AG09309 (cell line): ENCODE data around the gene ADGRG4.
A peak's percentile ranks its signal among the peaks of the same experiment; 100 is the strongest.

Source experiments
- DNase-seq: peaks from one replicate; pipeline ENCODE4 v3.0.0-alpha.2; 2010; ENCODE audit warnings: low read depth
- H3K4me3 ChIP-seq: 2 replicates; pipeline ENCODE4 v1.5.1; 2011; ENCODE audit warnings: mild to moderate bottlenecking, low read depth, low read length, moderate library complexity; ENCODE audit not compliant: control insufficient read depth
- TF ChIP-seq, protein P1 (sequence below): IDR thresholded peaks from 2 replicates; pipeline ENCODE4 v1.5.1; 2011; ENCODE audit warnings: mild to moderate bottlenecking, low read depth, low read length, inconsistent platforms; ENCODE audit not compliant: insufficient read depth, control insufficient read depth; ENCODE audit errors: missing control alignments

ADGRG4 gene

DNA sequence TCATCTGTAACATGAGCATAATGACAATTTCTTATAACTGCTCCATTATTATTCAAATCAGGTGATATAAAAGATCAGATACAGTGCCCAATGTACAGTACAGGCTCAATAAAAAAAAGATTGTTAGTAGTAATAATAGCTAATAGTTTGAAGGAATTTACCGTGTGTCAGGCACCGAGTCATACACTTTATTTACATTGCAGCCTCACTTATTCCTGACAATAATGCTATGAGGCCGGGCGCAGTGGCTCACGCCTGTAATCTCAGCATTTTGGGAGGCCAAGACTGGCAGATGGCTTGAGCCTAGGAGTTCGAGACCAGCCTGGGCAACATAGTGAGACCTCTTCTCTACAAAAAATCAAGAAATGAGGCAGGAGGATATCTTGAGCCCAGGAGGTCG lies 39.4 kb upstream of the ADGRG4 start:
- H3K4me3 ChIP-seq = no peak overlapping the region
- DNase-seq = no peak
- TF ChIP-seq, protein P1, sequence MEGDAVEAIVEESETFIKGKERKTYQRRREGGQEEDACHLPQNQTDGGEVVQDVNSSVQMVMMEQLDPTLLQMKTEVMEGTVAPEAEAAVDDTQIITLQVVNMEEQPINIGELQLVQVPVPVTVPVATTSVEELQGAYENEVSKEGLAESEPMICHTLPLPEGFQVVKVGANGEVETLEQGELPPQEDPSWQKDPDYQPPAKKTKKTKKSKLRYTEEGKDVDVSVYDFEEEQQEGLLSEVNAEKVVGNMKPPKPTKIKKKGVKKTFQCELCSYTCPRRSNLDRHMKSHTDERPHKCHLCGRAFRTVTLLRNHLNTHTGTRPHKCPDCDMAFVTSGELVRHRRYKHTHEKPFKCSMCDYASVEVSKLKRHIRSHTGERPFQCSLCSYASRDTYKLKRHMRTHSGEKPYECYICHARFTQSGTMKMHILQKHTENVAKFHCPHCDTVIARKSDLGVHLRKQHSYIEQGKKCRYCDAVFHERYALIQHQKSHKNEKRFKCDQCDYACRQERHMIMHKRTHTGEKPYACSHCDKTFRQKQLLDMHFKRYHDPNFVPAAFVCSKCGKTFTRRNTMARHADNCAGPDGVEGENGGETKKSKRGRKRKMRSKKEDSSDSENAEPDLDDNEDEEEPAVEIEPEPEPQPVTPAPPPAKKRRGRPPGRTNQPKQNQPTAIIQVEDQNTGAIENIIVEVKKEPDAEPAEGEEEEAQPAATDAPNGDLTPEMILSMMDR = no peak

DNA sequence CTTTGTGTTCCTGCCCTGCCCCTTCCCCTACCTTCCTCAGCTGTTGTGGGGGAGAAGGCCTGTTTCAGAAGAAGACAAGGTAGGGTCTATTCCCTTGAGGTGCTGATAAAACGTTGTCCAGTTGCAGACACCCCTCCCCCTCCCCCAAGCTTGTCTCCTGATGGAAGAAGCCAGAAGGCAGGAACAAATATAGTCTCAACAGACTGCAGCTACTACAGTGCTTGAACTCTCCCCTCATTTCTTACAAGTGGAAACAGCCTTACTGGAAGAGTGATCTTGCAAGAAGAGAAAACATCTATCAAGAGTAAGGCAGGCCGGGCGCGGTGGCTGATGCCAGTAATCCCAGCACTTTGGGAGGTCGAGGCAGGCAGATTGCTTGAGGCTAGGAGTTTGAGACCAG lies 38.5 kb upstream of the ADGRG4 start:
- TF ChIP-seq, protein P1 = no peak
- DNase-seq = no peak
- no peak overlapping the region for H3K4me3 ChIP-seq

DNA sequence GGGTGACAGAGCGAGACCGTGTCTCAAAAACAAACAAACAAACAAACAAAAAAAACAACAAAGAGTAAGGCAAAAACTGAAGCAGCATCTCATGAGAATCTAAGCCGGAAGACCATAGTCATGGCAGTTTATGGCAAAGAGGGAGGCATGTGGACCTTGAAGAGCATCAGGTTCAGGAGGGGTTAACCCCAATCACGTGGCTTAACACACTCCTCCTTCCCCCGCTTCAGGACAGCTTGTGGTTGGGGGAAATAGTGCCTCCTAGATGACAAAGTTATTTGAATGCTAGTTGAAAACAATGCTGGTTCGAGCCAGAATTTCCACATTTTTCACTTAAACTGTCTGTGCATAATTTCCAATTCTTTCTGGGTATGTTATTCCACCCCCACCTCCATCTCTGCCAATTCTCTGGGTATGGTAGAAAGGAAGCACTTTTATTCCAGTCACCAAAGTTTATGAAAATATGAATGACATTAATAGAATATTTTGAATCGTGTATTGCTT lies 37.9 kb upstream of the ADGRG4 start:
- H3K4me3 ChIP-seq = no peak overlapping the region
- no peak for DNase-seq
- TF ChIP-seq, protein P1 = no peak

DNA sequence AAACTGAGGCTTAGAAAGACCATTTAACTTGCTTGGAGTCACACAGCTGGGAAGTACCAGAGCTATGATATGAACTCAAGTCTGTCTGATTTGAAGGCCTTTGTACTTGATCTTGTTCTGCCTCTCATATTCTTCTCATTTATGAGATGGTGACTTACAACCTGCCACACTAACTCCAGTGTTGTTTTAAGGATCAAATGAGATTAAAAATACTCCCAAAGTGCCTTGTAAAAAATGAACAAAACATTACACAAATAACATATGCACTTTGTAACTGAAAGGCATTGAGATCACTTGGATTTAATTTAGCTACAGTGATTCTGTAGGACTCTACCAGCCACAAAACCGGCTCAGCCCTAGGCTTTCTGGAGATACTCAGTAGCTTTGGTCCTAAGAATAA lies 33.9 kb upstream of the ADGRG4 start:
- TF ChIP-seq, protein P1 = no peak
- no peak for DNase-seq

DNA sequence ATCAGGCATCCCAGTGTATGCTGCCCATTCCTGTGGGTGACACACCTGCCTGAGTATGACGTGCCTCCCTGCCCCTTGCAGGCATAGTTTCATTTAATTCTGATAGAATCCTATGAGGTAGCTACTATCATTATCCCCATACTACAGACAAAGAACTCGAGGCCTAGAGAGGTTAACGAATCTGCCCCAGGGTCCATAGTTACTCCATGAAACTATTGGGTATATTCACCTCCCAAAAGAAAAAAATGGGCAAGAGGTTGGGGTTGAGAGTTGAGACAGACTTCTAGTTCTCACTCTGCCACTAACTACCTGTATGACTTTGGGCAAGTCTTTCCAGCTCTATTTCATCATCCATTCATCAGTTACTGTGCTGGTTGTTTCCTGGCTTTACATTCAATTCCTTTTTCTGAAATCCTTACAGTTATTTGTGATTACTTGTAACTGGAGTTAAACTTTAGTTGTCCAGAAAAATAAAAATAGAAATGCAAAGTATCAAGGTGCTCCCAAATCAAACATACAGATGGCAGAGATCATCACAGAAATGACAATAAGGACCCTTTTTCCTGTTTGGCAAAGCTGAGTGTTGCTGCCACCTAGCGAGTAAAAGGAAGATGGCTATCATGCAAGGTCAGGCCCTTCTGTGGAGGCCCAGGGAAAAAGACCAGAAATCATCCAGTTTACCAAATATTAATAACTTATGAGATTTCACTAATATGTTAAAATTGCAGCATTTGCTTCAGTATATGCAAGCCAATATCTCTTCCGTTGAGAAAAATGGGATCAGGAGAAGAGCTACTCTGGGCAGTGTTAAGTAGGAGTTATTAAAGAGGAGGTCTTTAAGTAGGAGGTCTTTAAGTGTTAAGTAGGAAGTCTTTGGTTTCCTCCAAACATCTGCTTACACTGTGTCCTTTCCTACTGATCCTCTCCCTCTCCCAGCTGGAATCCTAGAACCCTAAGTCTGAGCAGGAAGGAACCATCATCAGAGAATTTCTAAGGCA lies 32.4 kb upstream of the ADGRG4 start:
- H3K4me3 ChIP-seq = no peak overlapping the region
- no peak for DNase-seq
- TF ChIP-seq, protein P1 = peak; percentile 84

More for the DNA sequence above, 33.9 kb upstream of the ADGRG4 start:
- H3K4me3 ChIP-seq = no peak overlapping the region

DNA sequence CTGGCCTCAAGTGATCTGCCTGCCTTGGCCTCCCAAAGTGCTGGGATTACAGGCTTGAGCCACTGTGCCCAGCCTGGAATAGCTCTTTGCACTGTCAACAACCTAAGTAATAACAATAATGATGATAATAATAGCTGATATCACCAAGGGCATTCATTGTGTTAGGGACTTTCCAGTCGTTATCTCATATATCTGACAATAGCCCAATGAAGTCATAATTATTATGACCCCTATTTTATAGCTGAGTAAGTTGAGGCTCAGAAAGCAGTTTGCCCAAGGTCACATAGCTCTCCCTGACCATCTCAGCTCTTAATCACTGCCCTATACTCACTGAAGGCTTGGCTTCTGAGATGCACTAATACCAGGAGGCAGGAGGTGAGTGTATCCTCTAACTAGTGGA lies 30.8 kb upstream of the ADGRG4 start:
- no peak for DNase-seq
- no peak overlapping the region for H3K4me3 ChIP-seq
- TF ChIP-seq, protein P1 = no peak
